ENCODE results near the gene ANKRD40CL. TPM values are rescaled to one million over a fixed set of nuclear protein-coding genes. Genes with fewer than 3 reads are reported as not detected.

The ANKRD40CL gene
- polyA plus RNA-seq, 1 donor (not counting 4 experiments of a cell fraction or from before 2014, with no cell fraction given), result not detected

- Histone ChIP-seq H3K9ac (ENCODE audit: control insufficient read depth, extremely low read depth, insufficient read depth, low read length) (no peak overlapping the region), H3K79me2 (ENCODE audit: control insufficient read depth, insufficient read depth, low read length) (no peaks in the 10 kb centered on the region), H3K36me3 (ENCODE audit: control insufficient read depth in 2 of 2, extremely low read depth in 1 of 2, insufficient read depth in 2 of 2, low read length in 2 of 2) (no peaks in the 10 kb centered on the region), H4K20me1 (ENCODE audit: control insufficient read depth, extremely low read depth, insufficient read depth, low read length) (no peaks in the 10 kb centered on the region), H3K27me3 (ENCODE audit: control insufficient read depth, extremely low read depth, insufficient read depth, low read length) (no peaks in the 10 kb centered on the region), H3K27ac (ENCODE audit: control insufficient read depth, insufficient read depth, low read length) (no peak overlapping the region), H2AFZ (ENCODE audit: control insufficient read depth, low read length) (no peak overlapping the region), H3K9me3 (ENCODE audit: control insufficient read depth, low read depth, low read length) (no peaks in the 10 kb centered on the region), H3K9me1 (ENCODE audit: control insufficient read depth, extremely low read depth, insufficient read depth, low read length) (peaks cover 3% of the 10 kb centered on the region), H3K4me2 (ENCODE audit: control insufficient read depth, extremely low read depth, insufficient read depth, low read depth, low read length) (peak overlapping the region; percentile 58), H3K4me3 (ENCODE audit: control insufficient read depth in 2 of 3, extremely low read depth in 1 of 3, insufficient read depth in 2 of 3, low read depth in 1 of 3, low read length in 3 of 3) (no peak overlapping the region), H3K4me1 (ENCODE audit: control insufficient read depth, extremely low read depth, insufficient read depth, low read length) (peaks cover 52% of the 10 kb centered on the region)
- TF ChIP-seq EZH2 (IDR thresholded peaks at IDR 0.05; ENCODE audit: low read length) (no peak), CTCF (optimal IDR thresholded peaks at IDR 0.05 in 1 of 3, IDR thresholded peaks at IDR 0.05 in 1 of 3, conservative IDR thresholded peaks at IDR 0.05 in 1 of 3; ENCODE audit: extremely low read depth in 1 of 3, insufficient read depth in 2 of 3, low read length in 3 of 3) (no peak)
- FAIRE-seq, result peak; percentile 67
- no peak for DNase-seq (ENCODE audit: low read depth, low spot score)
- dilution Hi-C loops (cut with MboI; ENCODE audit: extremely low pct_ligation_motif_present, low sequenced_read_pairs), result no loop called here
Measured at GRCh38 chr17:50800196-50800700, 32.9 kb upstream of the ANKRD40CL start.

- peaks cover 52% of the 10 kb centered on the region for H3K4me1 ChIP-seq (ENCODE audit: control insufficient read depth, extremely low read depth, insufficient read depth, low read length)
- no peak for FAIRE-seq
- H3K79me2 ChIP-seq (ENCODE audit: control insufficient read depth, insufficient read depth, low read length), result no peaks in the 10 kb centered on the region
- H3K4me2 ChIP-seq (ENCODE audit: control insufficient read depth, extremely low read depth, insufficient read depth, low read depth, low read length), result peak overlapping the region; percentile 58
- H3K9me1 ChIP-seq (ENCODE audit: control insufficient read depth, extremely low read depth, insufficient read depth, low read length), result peaks cover 3% of the 10 kb centered on the region
- H4K20me1 ChIP-seq (ENCODE audit: control insufficient read depth, extremely low read depth, insufficient read depth, low read length), result no peaks in the 10 kb centered on the region
- H2AFZ ChIP-seq (ENCODE audit: control insufficient read depth, low read length), result peak overlapping the region; percentile 32
- no peak for DNase-seq (ENCODE audit: low read depth, low spot score)
- peak overlapping the region; percentile 67 for H3K27ac ChIP-seq (ENCODE audit: control insufficient read depth, insufficient read depth, low read length)
- TF ChIP-seq EZH2 (IDR thresholded peaks at IDR 0.05; ENCODE audit: low read length), result no peak
- no peak for TF ChIP-seq CTCF (optimal IDR thresholded peaks at IDR 0.05 in 1 of 3, IDR thresholded peaks at IDR 0.05 in 1 of 3, conservative IDR thresholded peaks at IDR 0.05 in 1 of 3; ENCODE audit: extremely low read depth in 1 of 3, insufficient read depth in 2 of 3, low read length in 3 of 3)
- no peak overlapping the region for H3K4me3 ChIP-seq (ENCODE audit: control insufficient read depth in 2 of 3, extremely low read depth in 1 of 3, insufficient read depth in 2 of 3, low read depth in 1 of 3, low read length in 3 of 3)
- peak overlapping the region; percentile 1 for H3K9ac ChIP-seq (ENCODE audit: control insufficient read depth, extremely low read depth, insufficient read depth, low read length)
- no peaks in the 10 kb centered on the region for H3K9me3 ChIP-seq (ENCODE audit: control insufficient read depth, low read depth, low read length)
- no peaks in the 10 kb centered on the region for H3K36me3 ChIP-seq (ENCODE audit: control insufficient read depth in 2 of 2, extremely low read depth in 1 of 2, insufficient read depth in 2 of 2, low read length in 2 of 2)
- dilution Hi-C loops (cut with MboI; ENCODE audit: extremely low pct_ligation_motif_present, low sequenced_read_pairs), result no loop called here
- H3K27me3 ChIP-seq (ENCODE audit: control insufficient read depth, extremely low read depth, insufficient read depth, low read length), result no peaks in the 10 kb centered on the region
Measured at GRCh38 chr17:50799582-50799981, 32.3 kb upstream of the ANKRD40CL start.
